HFF-Myc (cell line): ENCODE measurements around the gene DUSP9.
A peak's percentile ranks its signal among the peaks of the same experiment; 100 is the strongest.

Experiments
- DNase-seq: peaks from one replicate; pipeline ENCODE4 v3.0.0-alpha.2; 2011; ENCODE audit warnings: low read depth; ENCODE audit errors: extremely low read depth
- H3K4me3 ChIP-seq: replicated peaks from 2 replicates; pipeline ENCODE4 v1.5.1; 2011; ENCODE audit warnings: low read depth, mild to moderate bottlenecking, control low read depth, low read length
- CTCF ChIP-seq: IDR thresholded peaks from 2 replicates; pipeline ENCODE4 v1.5.1; 2012; ENCODE audit warnings: mild to moderate bottlenecking, low read depth, low read length, control low read depth; ENCODE audit errors: missing control alignments

Gene DUSP9

GRCh38 chrX:153659268-153659667 is 12.3 kb downstream of the DUSP9 start:
- TF ChIP-seq CTCF = no peak
- no peak overlapping the region for H3K4me3 ChIP-seq
- DNase-seq = no peak

GRCh38 chrX:153662266-153662665 is 15.3 kb downstream of the DUSP9 start:
- peak; percentile 54 for TF ChIP-seq CTCF
- no peak overlapping the region for H3K4me3 ChIP-seq
- no peak for DNase-seq

GRCh38 chrX:153665726-153666306 is 18.8 kb downstream of the DUSP9 start:
- TF ChIP-seq CTCF = no peak
- no peak overlapping the region for H3K4me3 ChIP-seq
- DNase-seq = no peak

GRCh38 chrX:153667281-153667955 is 20.4 kb downstream of the DUSP9 start:
- TF ChIP-seq CTCF = no peak
- no peak overlapping the region for H3K4me3 ChIP-seq
- DNase-seq = no peak

- no peak overlapping the region for H3K4me3 ChIP-seq
- TF ChIP-seq CTCF = peak; percentile 71
- DNase-seq = peak; percentile 40
These were observed 21.0 kb downstream of the DUSP9 start for GRCh38 chrX:153667956-153668396.

- DNase-seq = no peak
- no peak overlapping the region for H3K4me3 ChIP-seq
- TF ChIP-seq CTCF = no peak
These were observed 21.6 kb downstream of the DUSP9 start for GRCh38 chrX:153668423-153669173.
